HG03521 (cell line): ENCODE results near the gene HUS1B.
"Not testable (repeated sequence)": the region's sequence is repeated elsewhere in the genome, so short reads cannot be mapped to it uniquely, and the experiment has no call there.

Experiments used
- ATAC-seq: cut with Tn5 transposase; IDR thresholded peaks from one replicate; pipeline ENCODE4 v1.9.1; 2021; ENCODE audit warnings: mild to moderate bottlenecking, moderate library complexity; ENCODE audit not compliant: unreplicated experiment

HUS1B gene

DNA sequence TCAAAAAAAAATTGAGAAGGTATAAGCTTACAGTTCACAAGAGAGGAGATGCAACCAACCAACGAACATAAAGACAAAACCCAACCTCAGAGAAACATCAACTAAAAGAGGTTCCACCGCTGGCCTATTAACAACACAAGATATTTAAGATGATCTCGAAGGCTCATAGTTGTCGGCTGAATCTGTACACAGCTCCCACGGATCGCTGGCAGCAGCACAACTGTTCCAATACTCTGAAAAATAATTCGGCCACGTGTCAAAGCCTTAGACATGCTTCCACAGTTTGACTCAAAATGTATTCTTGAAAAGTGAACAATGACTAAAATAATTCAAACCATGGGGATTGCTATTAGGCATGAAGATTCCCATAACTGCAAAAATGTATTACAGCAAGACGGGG lies 22.4 kb upstream of the HUS1B start:
- ATAC-seq = no peak

DNA sequence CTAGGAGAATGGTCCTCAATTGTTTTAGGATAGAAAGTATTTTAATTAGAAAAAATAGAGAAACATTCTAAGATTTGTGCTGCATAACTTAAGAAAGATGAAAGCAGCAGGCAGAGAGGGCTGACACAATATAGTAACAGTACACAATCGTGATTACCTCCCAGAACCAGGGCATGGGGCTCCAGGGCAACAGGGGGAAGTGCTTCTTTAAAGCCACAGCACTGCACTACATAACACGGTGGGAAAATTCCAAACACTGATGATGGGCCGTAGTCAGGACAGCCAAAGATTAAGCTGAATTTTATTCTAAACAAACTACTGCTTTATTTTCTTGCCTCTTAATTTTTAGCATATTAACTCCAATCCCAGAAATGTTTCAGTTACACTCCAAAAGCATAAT lies 21.6 kb upstream of the HUS1B start:
- no peak for ATAC-seq

DNA sequence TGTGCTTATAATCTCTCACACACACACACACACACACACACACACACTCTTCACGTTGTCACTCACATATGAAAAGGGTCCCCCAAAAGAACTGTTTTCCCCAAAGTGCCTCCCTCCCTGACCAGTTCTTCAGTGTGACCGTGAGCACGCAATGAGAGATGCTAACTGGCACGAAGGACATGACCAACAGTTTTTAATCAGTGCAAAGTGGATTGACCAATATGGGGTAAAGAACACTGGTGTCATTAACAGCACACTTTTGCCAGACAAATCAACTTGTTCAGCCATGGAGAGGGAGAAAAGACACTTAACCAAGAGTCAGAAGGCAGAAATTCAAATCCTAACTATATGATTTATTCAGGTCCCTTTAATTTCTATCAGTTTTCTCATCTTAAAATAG lies 21.0 kb upstream of the HUS1B start:
- ATAC-seq = no peak

DNA sequence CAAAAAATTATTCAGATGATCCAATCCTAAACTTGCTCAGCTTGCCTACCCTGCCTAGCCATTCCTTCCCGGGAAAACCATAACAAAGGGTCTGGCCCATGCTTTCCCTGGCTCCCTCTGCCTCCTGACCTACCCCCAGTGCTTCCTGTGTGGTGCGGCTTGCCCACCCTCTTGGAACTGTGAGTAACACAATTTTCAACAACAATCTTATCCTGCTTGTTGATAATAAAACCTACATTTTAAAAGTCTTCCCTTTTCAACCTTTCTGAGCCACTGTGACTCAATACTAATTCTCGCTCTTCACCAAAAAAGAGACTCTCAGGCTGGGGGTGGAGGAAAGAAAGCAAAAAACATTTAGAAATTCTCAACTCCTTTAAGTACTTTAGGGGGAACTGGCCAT lies 18.1 kb upstream of the HUS1B start:
- ATAC-seq = no peak

DNA sequence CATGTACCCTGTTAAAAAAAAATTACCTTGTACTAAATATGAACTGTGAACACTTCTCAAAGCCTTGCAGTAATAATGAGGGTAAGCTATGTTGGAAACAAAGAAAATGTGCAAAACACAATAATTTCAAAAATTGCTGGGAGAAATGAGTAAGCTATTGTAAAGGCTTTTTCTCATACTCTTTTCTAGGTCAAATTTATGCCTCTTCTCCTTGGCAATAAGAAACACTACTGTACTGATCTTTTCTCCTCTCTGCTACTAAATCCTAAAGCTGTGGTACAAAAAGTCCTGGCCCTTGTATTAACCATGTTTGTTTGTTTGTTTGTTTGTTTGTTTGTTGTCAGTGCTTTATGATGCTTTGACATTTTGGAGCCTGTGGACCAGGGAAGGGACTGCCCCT lies 17.5 kb upstream of the HUS1B start:
- no peak for ATAC-seq

DNA sequence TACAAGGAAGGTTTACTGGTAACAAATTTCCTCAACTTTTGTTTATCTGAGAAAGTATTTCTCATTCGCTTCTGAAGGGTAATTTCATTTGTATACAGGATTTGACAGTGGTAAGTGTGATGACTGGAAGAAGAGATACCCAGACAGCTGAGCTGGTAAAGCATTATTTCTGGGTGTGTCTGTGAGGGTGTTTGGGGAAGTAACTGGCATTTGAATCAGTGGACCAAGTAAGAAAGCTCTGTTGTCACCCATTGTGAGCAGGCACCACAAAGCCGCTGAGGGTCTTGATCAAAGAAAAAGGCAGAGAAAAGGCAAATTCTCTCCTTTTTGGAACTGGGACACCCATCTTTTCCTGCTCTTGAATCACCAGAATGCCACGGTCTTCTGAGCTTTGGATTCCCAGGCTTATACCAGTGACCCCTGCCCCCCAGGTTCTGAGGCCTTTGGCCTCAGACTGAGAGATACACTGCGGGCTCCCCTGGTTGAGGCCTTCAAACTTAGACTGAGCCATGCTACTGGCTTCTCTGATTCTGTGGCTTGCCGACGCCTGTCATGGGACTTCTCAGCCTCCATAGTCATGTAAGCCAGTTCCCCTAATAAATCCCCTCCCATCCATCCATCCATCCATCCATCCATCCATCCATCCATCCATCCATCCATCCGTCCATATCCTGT lies 10.5 kb upstream of the HUS1B start:
- no peak for ATAC-seq

DNA sequence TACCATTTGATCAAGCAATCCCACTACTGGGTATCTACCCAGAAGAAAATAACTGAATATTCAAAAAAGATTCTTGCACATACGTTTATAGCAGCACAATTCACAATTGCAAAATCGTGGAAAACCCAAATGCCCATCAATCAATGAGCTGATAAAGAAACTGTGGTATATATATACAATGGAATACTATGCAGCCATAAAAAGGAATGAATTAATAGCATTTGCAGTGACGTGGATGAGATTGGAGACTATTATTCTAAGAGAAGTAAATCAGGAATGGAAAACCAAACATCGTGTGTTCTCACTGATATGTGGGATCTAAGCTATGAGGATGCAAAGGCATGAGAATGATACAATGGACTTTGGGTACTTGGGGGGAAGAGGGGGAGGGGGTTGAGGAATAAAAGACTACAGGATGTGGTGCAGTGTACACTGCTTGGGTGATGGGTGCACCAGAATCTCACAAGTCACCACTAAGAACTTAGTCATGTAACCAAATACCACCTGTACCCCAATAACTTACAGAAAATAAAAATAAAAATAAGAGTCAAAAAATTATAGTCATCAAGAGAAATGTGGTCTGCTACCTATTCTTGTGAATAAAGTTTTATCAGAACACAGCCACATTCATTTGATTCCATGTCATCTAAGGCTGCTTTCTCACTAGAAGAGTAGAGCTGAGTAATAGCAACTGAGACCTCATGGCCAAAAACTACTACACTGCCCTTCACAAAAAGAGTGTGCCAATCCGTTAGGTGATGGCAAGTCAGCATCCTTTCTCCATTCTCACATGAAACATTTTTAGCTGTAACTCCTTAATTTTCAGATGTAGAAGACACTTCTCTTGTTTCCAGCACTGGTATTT lies 8.7 kb upstream of the HUS1B start:
- no peak for ATAC-seq

DNA sequence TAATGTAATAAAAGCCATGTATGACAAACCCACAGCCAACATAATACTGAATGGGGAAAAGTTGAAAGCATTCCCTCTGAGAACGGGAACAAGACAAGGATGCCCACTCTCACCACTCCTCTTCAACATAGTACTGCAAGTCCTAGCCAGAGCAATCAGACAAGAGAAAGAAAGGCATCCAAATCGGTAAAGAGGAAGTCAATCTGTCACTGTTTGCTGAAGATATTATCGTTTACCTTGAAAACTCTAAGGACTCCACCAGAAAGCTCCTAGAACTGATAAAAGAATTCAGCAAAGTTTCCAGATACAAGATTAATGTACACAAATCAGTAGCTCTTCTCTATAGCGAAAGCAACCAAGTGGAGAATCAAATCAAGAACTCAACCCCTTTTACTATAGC lies 6.9 kb upstream of the HUS1B start:
- not testable (repeated sequence) for ATAC-seq

DNA sequence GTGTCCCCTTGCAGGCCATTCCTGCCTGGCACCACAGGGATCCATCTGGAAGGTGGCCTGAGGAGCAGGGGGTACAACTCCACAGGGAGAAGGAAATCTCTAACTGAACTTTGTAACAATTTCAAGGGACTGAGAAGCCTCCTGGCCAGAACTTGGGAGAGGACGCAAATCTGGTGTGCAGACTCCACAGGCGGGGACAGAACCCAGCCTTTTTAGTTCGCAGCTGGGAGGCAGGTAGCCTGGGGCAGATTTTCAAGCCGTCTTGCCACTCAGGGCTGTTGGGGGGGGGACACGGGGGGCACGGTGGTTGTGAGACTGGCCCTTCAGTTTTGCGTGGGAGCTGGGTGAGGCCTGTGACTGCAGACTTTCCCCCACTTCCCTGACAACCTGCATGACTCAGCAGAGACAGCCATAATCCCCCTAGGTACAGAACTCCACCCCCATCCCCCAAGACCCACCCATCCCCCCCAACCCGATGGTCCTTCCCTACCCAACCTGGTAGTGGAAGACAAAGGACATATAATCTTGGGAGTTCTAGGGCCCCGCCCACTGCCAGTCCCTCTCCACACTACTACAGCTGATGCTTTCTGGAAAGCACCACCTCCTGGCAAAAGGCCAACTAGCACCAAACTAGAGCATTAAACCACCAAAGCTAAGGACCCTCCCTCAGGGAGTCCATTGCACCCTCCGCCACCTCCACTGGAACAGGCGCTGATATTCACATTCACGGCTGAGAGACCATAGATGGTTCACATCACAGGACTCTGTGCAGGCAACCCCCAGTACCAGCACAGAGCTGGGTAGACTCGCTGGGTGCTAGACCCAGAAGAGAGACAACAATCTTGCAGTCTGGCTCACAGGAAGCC lies 3.0 kb upstream of the HUS1B start:
- no peak for ATAC-seq

DNA sequence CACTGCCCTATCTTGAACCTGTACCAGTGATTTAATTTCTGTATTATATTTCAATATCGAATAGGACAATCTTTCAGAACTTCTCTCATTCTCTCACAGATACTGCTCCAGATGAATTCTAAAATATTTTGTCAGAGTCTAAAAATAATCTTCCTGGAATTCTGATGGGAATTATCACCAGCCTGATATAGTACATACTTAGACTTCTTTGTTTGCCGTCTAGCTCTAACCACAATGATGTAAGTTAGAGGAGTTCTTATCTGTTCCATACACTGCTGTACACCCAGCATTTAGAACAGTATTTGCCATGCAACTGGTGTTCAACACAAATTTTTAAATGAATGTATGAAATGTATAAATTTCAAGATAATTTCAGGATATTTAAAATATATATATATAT lies 1.3 kb upstream of the HUS1B start:
- no peak for ATAC-seq

DNA sequence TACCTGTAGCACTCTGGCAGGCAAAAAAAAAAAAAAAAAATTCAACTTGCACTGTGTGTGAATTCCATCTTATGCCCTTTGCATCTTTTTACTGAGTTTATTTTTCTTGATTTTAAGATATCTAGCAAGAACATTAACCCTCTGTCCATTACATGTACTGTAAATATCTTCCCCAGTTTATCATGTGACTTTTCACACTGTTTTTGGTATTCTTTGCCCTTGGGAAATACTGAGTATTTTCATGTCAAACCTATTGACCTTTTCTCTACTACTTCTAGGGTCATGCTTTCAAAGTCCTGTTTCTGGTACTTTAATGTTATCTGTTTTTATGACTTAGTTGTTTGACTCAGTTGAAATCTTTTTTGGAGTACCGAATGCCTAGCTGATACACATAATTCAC lies 843 bp upstream of the HUS1B start:
- no peak for ATAC-seq

DNA sequence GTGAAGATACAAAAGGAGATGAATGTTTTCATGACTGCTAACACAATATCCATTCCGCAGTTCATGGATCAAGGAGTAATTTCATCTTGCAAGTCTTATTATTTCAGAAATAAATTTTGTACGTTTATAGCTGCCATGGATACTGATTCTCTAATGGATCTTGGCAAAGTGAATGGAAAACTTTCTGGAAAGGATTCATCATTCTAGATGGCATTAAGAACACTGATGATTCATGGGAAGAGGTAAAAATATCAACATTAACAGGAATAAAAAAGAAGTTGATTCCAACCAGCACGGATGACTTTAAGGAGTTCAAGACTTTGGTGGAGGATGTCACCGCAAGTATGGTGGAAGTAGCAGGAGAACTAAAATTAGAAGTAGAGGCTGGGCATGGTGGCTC lies 2.8 kb downstream of the HUS1B start:
- ATAC-seq = no peak

DNA sequence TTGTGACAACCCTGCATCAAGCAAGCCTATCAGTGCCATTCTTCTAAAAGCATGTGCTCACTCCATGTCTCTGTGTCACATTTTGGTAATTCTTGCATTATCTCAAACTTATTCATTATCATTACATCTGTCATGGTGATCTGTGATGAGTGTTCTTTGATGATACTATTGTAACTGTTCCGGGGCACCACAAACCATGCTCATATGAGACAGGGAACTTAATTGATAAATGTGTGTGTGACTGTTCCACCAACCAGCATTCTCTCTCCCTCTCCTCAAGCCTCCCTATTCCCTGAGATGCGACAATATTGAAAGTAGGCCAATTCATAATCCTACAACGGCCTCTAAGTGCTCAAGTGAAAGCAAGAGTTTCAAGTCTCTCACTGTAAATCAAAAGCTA lies 4.0 kb downstream of the HUS1B start:
- ATAC-seq = no peak

DNA sequence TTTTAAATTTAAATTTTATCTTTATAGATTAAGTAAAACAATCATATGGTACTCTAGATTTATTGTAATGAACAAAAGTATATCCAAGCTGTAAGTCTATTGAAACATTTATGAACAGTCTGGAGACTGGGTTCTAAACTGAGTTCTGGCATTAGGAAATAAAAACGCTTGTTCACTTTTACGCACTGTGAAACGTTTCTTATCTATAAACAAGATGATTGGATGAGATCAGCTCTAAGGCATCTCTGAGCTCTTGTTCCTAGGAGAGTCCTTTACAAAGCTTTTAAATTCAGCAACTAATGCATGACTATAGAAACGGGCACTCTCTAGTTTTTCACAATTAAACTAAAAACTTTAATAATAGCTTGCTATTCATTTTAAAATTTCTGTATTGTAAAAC lies 6.8 kb downstream of the HUS1B start:
- ATAC-seq = no peak

DNA sequence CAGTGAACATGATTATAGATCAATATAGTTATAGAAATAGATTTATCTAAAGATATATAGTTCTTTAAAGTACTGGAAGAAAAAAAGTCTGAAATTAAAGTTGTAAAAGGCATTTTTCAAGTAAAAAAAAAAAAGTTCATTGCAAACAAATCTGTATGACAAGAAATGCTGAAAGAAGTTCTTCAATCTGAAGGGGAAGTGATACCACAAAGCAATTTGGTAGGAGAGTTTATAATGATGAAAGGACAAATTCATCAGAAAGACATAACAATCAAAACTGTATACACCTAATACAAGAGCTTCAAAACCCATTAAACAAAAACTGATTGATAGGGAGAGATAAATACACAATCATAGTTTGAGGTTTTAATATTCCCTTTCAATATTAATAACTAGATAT lies 14.1 kb downstream of the HUS1B start:
- ATAC-seq = no peak

DNA sequence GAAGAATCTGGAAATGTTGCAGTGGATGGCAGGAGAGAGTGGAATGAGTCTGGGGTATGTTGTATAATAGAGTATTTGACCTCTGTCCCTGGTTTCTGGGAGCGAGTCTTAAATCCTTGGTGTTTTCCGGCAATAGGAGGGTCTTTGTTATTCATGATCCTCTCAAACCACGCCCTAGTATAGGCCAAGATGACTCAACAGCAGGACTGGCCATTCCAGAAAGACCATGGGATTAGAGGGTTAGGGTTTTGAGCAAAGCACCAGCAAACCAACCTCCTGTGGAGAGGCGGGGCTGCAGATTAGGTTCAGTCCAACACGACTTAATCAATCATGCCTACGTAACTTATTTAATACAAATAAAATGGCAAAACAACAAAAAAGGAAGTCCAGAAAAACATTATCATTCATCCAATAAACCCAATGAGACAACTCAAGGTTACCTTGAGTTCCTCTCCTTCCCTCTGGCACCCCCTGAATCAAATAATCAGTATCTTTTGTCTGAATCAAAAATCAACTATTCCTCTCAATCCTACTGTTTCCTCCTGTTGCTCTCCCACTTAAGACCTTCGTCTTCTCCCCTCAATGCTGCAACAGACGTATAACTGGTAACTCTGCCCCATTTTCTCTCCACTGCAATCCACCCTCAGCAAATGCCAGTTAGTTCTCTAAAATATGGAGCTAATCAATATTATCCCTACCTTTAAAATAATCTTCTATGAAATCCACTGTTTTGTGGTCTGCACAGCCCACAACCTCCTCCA lies 15.5 kb downstream of the HUS1B start:
- no peak for ATAC-seq

DNA sequence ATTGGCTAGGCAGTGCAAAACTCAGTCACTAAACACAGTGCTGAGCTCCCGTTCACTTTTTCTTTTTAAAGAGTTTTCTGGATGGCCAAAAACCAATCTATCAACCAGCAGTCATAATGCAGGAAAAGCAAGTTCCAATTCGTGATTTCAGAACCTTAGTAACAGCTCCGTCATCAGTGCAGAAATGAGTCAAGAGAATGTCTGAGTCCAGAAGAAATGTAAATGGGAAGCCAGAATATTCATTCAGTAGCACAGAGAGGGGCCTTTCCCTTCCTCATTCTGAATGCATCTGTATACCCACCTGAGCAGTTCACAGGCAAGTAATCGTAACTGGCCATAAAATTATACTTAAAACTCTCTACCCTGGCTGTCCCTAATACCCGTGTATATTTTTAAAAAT lies 20.4 kb downstream of the HUS1B start:
- ATAC-seq = no peak

DNA sequence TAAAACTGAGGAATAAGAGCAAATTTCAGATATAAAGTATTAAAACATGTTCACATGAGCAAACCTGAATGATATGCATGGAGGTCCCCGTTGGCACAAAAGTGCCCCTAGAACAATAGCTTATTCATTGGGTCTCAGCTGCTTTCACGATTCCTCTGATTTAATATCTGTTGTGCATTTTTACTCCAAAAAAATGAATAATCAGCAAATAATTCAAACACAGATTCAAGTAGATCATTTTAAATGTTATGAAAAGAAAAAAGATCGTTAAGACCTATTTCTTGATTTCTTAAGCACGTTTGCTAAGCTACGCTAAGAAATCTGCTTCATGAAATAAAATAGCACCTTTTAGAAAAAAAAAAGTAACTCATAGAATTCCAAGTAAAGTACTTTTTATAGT lies 21.7 kb downstream of the HUS1B start:
- no peak for ATAC-seq

DNA sequence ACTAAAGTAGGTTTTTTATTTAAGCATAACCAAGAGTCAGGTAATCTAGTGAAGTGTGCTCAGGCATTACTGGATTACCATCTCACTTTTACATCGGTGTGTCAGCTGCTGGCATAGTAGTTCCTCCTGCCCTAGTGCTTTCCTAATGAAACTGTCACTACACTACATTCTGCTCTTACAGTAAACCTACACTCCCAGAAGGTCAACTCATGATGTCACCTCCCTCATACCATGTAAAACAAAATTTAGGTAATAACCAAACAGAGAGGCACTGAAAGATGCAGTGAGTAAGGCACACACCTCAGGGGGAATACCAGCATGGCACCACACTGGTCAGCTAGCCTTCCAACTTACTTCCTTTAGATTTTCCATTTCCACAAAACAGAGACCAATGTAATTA lies 23.3 kb downstream of the HUS1B start:
- ATAC-seq = no peak

DNA sequence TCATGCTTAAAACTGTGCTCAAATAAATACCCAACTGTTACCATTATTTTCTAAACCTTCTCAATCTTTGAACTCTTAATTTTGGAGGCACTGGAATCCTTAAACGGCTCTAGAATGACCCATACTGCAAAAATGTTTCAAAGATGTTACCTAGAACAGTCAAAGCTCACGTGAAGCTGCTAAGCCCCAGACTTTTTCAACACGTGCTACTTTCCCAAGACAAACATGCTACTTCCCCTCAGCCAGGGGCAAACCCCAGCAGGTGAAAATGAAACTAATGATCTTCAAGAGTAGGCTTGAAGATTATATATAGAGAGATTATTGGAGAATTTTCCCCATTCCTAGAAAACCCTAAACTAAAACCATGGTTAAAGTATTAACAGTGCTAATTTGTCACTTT lies 28.1 kb downstream of the HUS1B start:
- ATAC-seq = no peak

DNA sequence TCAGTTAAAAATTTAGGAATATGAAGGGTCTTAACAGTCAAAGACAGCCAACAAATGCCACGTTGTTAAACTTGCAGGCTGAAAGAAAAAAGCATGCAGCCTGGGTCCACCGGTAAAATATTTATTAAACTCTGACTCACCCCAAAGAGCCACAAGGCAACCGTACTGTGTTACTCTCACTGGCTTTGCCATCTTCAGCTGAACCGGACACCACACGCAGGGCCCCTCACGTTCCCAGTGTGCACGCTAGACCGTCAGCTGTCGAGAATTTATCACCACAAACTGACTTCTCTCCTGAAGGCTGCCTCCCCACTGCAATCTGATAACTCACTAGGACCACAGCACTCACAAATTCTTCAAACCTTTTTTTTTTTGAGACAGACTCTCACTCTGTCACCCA lies 30.7 kb downstream of the HUS1B start:
- no peak for ATAC-seq
